Measurements from ENCODE around the gene PNRC2. TPM values are rescaled to one million over a fixed set of nuclear protein-coding genes. Genes with fewer than 3 reads are reported as not detected.

Gene PNRC2
- total RNA-seq, 1 experiment from 2014 or later, result 166 TPM

- Mint-ChIP-seq H3K27ac (no peak overlapping the region), H3K4me3 (no peak overlapping the region), H3K4me1 (peaks cover 7% of the 10 kb centered on the region), H3K36me3 (peaks cover 5% of the 10 kb centered on the region), H3K9me3 (peaks cover 5% of the 10 kb centered on the region), H3K27me3 (ENCODE audit: low read depth) (no peaks in the 10 kb centered on the region; the same call in 1 of the 2 replicates)
- ChIA-PET CTCF (no interaction called here), POLR2A (no interaction called here)
- ATAC-seq, result no peak
- no peak for DNase-seq (ENCODE audit: low spot score)
- no peak for TF ChIP-seq TEAD4 (CRISPR knock-in tag; IDR thresholded peaks at IDR 0.05)
- no peak for TF ChIP-seq KAT7 (CRISPR knock-in tag; IDR thresholded peaks at IDR 0.05; ENCODE audit: borderline replicate concordance)
- no peak for TF ChIP-seq GRHL2 (CRISPR knock-in tag; IDR thresholded peaks at IDR 0.05; ENCODE audit: insufficient replicate concordance, severe bottlenecking)
- TF ChIP-seq IRF2 (CRISPR knock-in tag; IDR thresholded peaks at IDR 0.05; ENCODE audit: borderline replicate concordance, low read depth), result no peak
- TF ChIP-seq ZNF671 (CRISPR knock-in tag; IDR thresholded peaks at IDR 0.05), result no peak
- TF ChIP-seq TEAD1 (CRISPR knock-in tag; IDR thresholded peaks at IDR 0.05), result no peak
- TF ChIP-seq SOX15 (CRISPR knock-in tag; IDR thresholded peaks at IDR 0.05), result no peak
- no peak for TF ChIP-seq FOXP1 (CRISPR knock-in tag; IDR thresholded peaks at IDR 0.05; ENCODE audit: borderline replicate concordance)
- TF ChIP-seq, protein P1, sequence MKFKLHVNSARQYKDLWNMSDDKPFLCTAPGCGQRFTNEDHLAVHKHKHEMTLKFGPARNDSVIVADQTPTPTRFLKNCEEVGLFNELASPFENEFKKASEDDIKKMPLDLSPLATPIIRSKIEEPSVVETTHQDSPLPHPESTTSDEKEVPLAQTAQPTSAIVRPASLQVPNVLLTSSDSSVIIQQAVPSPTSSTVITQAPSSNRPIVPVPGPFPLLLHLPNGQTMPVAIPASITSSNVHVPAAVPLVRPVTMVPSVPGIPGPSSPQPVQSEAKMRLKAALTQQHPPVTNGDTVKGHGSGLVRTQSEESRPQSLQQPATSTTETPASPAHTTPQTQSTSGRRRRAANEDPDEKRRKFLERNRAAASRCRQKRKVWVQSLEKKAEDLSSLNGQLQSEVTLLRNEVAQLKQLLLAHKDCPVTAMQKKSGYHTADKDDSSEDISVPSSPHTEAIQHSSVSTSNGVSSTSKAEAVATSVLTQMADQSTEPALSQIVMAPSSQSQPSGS (CRISPR knock-in tag; IDR thresholded peaks at IDR 0.05; ENCODE audit: borderline replicate concordance, low read depth), result no peak
- no peak for TF ChIP-seq ZBTB43 (CRISPR knock-in tag; IDR thresholded peaks at IDR 0.05)
- no peak for TF ChIP-seq ETV6 (CRISPR knock-in tag; IDR thresholded peaks at IDR 0.05)
- no peak for TF ChIP-seq RELA (CRISPR knock-in tag; IDR thresholded peaks at IDR 0.05; ENCODE audit: borderline replicate concordance)
- no peak for TF ChIP-seq ZNF416 (CRISPR knock-in tag; IDR thresholded peaks at IDR 0.05)
- TF ChIP-seq NFE2L1 (CRISPR knock-in tag; IDR thresholded peaks at IDR 0.05), result no peak
- TF ChIP-seq, protein P2, sequence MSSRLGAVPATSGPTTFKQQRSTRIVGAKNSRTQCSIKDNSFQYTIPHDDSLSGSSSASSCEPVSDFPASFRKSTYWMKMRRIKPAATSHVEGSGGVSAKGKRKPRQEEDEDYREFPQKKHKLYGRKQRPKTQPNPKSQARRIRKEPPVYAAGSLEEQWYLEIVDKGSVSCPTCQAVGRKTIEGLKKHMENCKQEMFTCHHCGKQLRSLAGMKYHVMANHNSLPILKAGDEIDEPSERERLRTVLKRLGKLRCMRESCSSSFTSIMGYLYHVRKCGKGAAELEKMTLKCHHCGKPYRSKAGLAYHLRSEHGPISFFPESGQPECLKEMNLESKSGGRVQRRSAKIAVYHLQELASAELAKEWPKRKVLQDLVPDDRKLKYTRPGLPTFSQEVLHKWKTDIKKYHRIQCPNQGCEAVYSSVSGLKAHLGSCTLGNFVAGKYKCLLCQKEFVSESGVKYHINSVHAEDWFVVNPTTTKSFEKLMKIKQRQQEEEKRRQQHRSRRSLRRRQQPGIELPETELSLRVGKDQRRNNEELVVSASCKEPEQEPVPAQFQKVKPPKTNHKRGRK (CRISPR knock-in tag; IDR thresholded peaks at IDR 0.05; ENCODE audit: borderline replicate concordance), result no peak
- TF ChIP-seq, protein P3, sequence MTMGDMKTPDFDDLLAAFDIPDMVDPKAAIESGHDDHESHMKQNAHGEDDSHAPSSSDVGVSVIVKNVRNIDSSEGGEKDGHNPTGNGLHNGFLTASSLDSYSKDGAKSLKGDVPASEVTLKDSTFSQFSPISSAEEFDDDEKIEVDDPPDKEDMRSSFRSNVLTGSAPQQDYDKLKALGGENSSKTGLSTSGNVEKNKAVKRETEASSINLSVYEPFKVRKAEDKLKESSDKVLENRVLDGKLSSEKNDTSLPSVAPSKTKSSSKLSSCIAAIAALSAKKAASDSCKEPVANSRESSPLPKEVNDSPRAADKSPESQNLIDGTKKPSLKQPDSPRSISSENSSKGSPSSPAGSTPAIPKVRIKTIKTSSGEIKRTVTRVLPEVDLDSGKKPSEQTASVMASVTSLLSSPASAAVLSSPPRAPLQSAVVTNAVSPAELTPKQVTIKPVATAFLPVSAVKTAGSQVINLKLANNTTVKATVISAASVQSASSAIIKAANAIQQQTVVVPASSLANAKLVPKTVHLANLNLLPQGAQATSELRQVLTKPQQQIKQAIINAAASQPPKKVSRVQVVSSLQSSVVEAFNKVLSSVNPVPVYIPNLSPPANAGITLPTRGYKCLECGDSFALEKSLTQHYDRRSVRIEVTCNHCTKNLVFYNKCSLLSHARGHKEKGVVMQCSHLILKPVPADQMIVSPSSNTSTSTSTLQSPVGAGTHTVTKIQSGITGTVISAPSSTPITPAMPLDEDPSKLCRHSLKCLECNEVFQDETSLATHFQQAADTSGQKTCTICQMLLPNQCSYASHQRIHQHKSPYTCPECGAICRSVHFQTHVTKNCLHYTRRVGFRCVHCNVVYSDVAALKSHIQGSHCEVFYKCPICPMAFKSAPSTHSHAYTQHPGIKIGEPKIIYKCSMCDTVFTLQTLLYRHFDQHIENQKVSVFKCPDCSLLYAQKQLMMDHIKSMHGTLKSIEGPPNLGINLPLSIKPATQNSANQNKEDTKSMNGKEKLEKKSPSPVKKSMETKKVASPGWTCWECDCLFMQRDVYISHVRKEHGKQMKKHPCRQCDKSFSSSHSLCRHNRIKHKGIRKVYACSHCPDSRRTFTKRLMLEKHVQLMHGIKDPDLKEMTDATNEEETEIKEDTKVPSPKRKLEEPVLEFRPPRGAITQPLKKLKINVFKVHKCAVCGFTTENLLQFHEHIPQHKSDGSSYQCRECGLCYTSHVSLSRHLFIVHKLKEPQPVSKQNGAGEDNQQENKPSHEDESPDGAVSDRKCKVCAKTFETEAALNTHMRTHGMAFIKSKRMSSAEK (CRISPR knock-in tag; IDR thresholded peaks at IDR 0.05; ENCODE audit: borderline replicate concordance), result no peak
- no peak for TF ChIP-seq NFYB (CRISPR knock-in tag; conservative IDR thresholded peaks at IDR 0.05; ENCODE audit: low read depth)
Observed at GRCh38 chr1:23996700-23997229, 37.1 kb downstream of the PNRC2 start.

DNA sequence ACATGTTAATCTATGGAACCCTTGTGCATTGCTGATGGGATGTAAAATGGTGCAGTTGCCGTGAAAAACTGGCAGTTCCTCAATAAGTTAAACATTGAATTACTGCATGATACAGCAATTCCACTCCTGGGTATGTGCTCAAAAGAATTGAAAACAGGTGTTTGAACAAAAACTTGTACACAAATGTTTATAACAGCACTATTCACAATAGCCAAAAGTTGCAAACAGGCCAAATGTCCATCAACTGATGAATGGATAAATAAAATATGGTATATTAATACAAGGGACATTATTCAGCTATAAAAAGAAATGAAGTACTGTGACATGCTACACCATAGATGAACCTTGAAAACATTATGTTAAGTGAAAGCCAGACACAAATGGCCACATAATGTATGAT lies 38.2 kb downstream of the PNRC2 start:
- POLR2A ChIA-PET, result no interaction called here

More for the DNA sequence above, 38.2 kb downstream of the PNRC2 start:
- ATAC-seq (no peak), DNase-seq (ENCODE audit: low spot score) (no peak)
- Mint-ChIP-seq H3K9me3 (peaks cover 8% of the 10 kb centered on the region), H3K36me3 (peaks cover 5% of the 10 kb centered on the region), H3K4me1 (peaks cover 12% of the 10 kb centered on the region), H3K4me3 (no peak overlapping the region), H3K27ac (no peak overlapping the region), H3K27me3 (ENCODE audit: low read depth) (no peaks in the 10 kb centered on the region; the same call in 1 of the 2 replicates)
- TF ChIP-seq, protein P4, sequence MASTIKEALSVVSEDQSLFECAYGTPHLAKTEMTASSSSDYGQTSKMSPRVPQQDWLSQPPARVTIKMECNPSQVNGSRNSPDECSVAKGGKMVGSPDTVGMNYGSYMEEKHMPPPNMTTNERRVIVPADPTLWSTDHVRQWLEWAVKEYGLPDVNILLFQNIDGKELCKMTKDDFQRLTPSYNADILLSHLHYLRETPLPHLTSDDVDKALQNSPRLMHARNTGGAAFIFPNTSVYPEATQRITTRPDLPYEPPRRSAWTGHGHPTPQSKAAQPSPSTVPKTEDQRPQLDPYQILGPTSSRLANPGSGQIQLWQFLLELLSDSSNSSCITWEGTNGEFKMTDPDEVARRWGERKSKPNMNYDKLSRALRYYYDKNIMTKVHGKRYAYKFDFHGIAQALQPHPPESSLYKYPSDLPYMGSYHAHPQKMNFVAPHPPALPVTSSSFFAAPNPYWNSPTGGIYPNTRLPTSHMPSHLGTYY (CRISPR knock-in tag; IDR thresholded peaks at IDR 0.05), result no peak
- TF ChIP-seq ZBTB21 (CRISPR knock-in tag; IDR thresholded peaks at IDR 0.05; ENCODE audit: borderline replicate concordance), result no peak
- CTCF ChIA-PET, result no interaction called here
